A673 (cell line): Measurements from ENCODE around the gene TSPAN13. TPM values are rescaled to one million over a fixed set of nuclear protein-coding genes. Genes with fewer than 3 reads are reported as not detected.

ENCODE experiments used
- BruUV-seq: library from RNA; stranded (reverse); fragments of 400-500 nt; replicated peaks from 2 replicates; lab custom pipeline; 2021; lab: Mats Ljungman, UMichigan
- CTCF ChIA-PET: fragments of 300-600 bp; sonication (Branson Sonifier 250); formaldehyde crosslinking; loops from one replicate; lab custom pipeline; 2022; ENCODE audit warnings: antibody characterized with exemption; lab: Charles Lee
- POLR2A ChIA-PET: fragments of 300-600 bp; sonication (Branson Sonifier 250); formaldehyde crosslinking; loops from one replicate; lab custom pipeline; 2022; ENCODE audit warnings: antibody characterized with exemption; ENCODE audit not compliant: low non-redundant PET; lab: Charles Lee
- DNase-seq: peaks from one replicate; pipeline ENCODE4 v3.0.0-alpha.2; 2015; ENCODE audit warnings: low spot score
- H3K27ac ChIP-seq: fragments of 200-600 bp; sonication (generic); 2 replicates; pipeline ENCODE4 v1.5.1; 2016; ENCODE audit warnings: mixed run types, low read depth, mild to moderate bottlenecking, mixed read lengths, antibody characterized with exemption, low read length; ENCODE audit not compliant: poor library complexity, severe bottlenecking
- H3K27me3 ChIP-seq: fragments of 200-600 bp; sonication (generic); replicated peaks from 2 replicates; pipeline ENCODE4 v1.6.1; 2017; ENCODE audit warnings: mixed run types, low read depth, mild to moderate bottlenecking, mixed read lengths, antibody characterized with exemption, low read length; ENCODE audit not compliant: insufficient read depth, poor library complexity
- H3K36me3 ChIP-seq: fragments of 200-600 bp; sonication (generic); 2 replicates; pipeline ENCODE4 v1.6.1; 2016; ENCODE audit warnings: mixed run types, mild to moderate bottlenecking, mixed read lengths, antibody characterized with exemption, low read length; ENCODE audit not compliant: insufficient read depth, poor library complexity, severe bottlenecking
- H3K4me1 ChIP-seq: fragments of 200-600 bp; sonication (generic); 2 replicates; pipeline ENCODE4 v1.6.1; 2017; ENCODE audit warnings: mixed run types, mild to moderate bottlenecking, mixed read lengths, antibody characterized with exemption, low read length; ENCODE audit not compliant: insufficient read depth, poor library complexity, severe bottlenecking
- H3K4me3 ChIP-seq: fragments of 200-600 bp; sonication (generic); 2 replicates; pipeline ENCODE4 v1.5.1; 2016; ENCODE audit warnings: low read depth, mixed run types, mild to moderate bottlenecking, mixed read lengths, low read length; ENCODE audit not compliant: poor library complexity, severe bottlenecking
- H3K9me3 ChIP-seq: fragments of 200-600 bp; sonication (generic); 2 replicates; pipeline ENCODE4 v1.6.1; 2016; ENCODE audit warnings: mixed run types, low read depth, mild to moderate bottlenecking, mixed read lengths, antibody characterized with exemption, low read length; ENCODE audit not compliant: poor library complexity, severe bottlenecking
- EZH2 ChIP-seq: fragments of 200-600 bp; sonication (generic); IDR thresholded peaks from 2 replicates; pipeline ENCODE4 v1.6.1; 2017; ENCODE audit warnings: borderline replicate concordance, low read depth, mild to moderate bottlenecking, mixed read lengths, antibody characterized with exemption, low read length; ENCODE audit not compliant: poor library complexity, severe bottlenecking
- intact Hi-C: fragments of 100-400 bp; cut with micrococcal nuclease; formaldehyde crosslinking; loops from one replicate; pipeline ENCODE4 v1.10.0; 2022; ENCODE audit not compliant: unreplicated experiment
- total RNA-seq: library from RNA; stranded (reverse); gene quantifications from 2 replicates; pipeline ENCODE4 v1.2.3, GENCODE V29; 2021
- TF ChIP-seq, protein P1 (sequence below): fragments of 300-800, 200-600 bp; sonication (generic); conservative IDR thresholded peaks from 2 replicates; pipeline ENCODE4 v1.5.1; 2017; ENCODE audit warnings: low read depth, mild to moderate bottlenecking, antibody characterized with exemption, low read length, moderate library complexity, mixed read lengths

Gene TSPAN13
- total RNA-seq, 1 experiment from 2014 or later = 157 TPM

GRCh38 chr7:16786257-16786656 is 32.7 kb downstream of the TSPAN13 start:
- Histone ChIP-seq H3K4me3 (no peak overlapping the region), H3K4me1 (no peaks in the 10 kb centered on the region), H3K9me3 (no peaks in the 10 kb centered on the region), H3K27me3 (no peaks in the 10 kb centered on the region), H3K36me3 (peaks cover 41% of the 10 kb centered on the region), H3K27ac (no peak overlapping the region)
- no TSS peak for BruUV-seq
- POLR2A ChIA-PET = no interaction called here
- DNase-seq = no peak
- CTCF ChIA-PET = no interaction called here
- intact Hi-C loops = no loop called here
- no peak for TF ChIP-seq EZH2
- TF ChIP-seq, protein P1, sequence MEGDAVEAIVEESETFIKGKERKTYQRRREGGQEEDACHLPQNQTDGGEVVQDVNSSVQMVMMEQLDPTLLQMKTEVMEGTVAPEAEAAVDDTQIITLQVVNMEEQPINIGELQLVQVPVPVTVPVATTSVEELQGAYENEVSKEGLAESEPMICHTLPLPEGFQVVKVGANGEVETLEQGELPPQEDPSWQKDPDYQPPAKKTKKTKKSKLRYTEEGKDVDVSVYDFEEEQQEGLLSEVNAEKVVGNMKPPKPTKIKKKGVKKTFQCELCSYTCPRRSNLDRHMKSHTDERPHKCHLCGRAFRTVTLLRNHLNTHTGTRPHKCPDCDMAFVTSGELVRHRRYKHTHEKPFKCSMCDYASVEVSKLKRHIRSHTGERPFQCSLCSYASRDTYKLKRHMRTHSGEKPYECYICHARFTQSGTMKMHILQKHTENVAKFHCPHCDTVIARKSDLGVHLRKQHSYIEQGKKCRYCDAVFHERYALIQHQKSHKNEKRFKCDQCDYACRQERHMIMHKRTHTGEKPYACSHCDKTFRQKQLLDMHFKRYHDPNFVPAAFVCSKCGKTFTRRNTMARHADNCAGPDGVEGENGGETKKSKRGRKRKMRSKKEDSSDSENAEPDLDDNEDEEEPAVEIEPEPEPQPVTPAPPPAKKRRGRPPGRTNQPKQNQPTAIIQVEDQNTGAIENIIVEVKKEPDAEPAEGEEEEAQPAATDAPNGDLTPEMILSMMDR = no peak

DNA sequence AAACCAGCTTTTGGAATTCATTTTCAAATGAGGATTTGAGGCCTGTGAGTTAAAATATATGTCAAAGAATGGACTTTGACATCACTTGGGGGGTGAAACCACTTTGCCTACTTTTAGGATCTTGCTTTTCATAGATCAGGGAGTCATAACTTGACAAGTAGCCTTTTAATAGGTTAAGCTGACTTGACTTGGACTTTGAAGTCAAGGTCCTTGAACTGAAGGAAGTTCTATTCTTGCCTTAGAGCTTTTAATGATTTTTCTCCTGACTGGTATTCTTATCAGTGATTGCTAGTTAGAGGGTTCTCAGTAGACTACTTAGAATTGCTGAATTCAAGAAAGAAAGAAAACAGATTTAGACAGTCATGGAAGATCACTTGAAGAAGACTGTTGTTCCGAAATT is 33.6 kb downstream of the TSPAN13 start:
- ChIA-PET CTCF (no interaction called here), POLR2A (no interaction called here)
- Histone ChIP-seq H3K36me3 (peaks cover 36% of the 10 kb centered on the region), H3K27ac (no peak overlapping the region), H3K9me3 (no peaks in the 10 kb centered on the region), H3K4me3 (no peak overlapping the region), H3K27me3 (no peaks in the 10 kb centered on the region), H3K4me1 (no peaks in the 10 kb centered on the region)
- DNase-seq = no peak
- intact Hi-C loops = no loop called here
- TF ChIP-seq EZH2 = no peak
- TF ChIP-seq, protein P1 = no peak
- no TSS peak for BruUV-seq

DNA sequence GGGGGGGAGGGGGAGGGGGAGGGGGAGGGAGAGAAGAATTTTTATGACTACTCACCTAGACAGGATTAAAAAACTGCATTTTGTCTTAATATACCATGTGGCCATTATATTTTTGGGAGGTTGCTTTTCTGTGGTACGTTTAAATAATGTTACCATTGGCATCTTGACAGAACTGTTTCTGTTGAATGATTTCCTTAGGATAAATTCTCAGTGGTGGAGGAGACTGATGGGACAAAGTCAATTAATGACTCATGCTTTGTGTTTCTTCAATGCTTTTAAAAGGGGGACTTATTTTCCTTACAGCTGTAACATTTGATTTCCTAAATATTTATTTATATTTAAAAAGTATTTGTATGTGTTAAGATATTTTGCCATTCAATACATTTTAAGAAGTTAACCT is 37.5 kb downstream of the TSPAN13 start:
- H3K36me3 ChIP-seq = peaks cover 14% of the 10 kb centered on the region
- H3K9me3 ChIP-seq = no peaks in the 10 kb centered on the region
- TF ChIP-seq, protein P1 = no peak
- peaks cover 11% of the 10 kb centered on the region for H3K4me1 ChIP-seq
- no peak overlapping the region for H3K4me3 ChIP-seq
- no peak overlapping the region for H3K27ac ChIP-seq
- POLR2A ChIA-PET = no interaction called here
- peak; percentile 30 for DNase-seq
- CTCF ChIA-PET = no interaction called here
- no peaks in the 10 kb centered on the region for H3K27me3 ChIP-seq
- BruUV-seq = no TSS peak
- intact Hi-C loops = no loop called here
